ENCODE results near the gene NEK4.
A peak's percentile ranks its signal among the peaks of the same experiment; 100 is the strongest.

Gene NEK4

GRCh38 chr3:52792961-52793695, 22.4 kb upstream of the NEK4 start:
- no peak for DNase-seq

- no peak for DNase-seq
Measured at GRCh38 chr3:52792413-52792812, 21.7 kb upstream of the NEK4 start.

GRCh38 chr3:52791928-52792327, 21.2 kb upstream of the NEK4 start:
- DNase-seq, result no peak

- no peak for DNase-seq
Measured at GRCh38 chr3:52791366-52791765, 20.6 kb upstream of the NEK4 start.

- DNase-seq, result no peak
Measured at GRCh38 chr3:52790741-52791140, 20.0 kb upstream of the NEK4 start.

GRCh38 chr3:52790337-52790736, 19.6 kb upstream of the NEK4 start:
- DNase-seq, result no peak

GRCh38 chr3:52789746-52790040, 19.0 kb upstream of the NEK4 start:
- DNase-seq, result no peak

- no peak for DNase-seq
Measured at GRCh38 chr3:52788890-52789745, 18.4 kb upstream of the NEK4 start.

GRCh38 chr3:52787672-52788625, 17.2 kb upstream of the NEK4 start:
- DNase-seq, result no peak

- no peak for DNase-seq
Measured at GRCh38 chr3:52787246-52787645, 16.5 kb upstream of the NEK4 start.

- no peak for DNase-seq
Measured at GRCh38 chr3:52786330-52787215, 15.8 kb upstream of the NEK4 start.

GRCh38 chr3:52784931-52785590, 14.3 kb upstream of the NEK4 start:
- no peak for DNase-seq

GRCh38 chr3:52784021-52784621, 13.4 kb upstream of the NEK4 start:
- DNase-seq, result peak; percentile 6

GRCh38 chr3:52783211-52783555, 12.4 kb upstream of the NEK4 start:
- DNase-seq, result peak; percentile 4

- peak; percentile 5 for DNase-seq
Measured at GRCh38 chr3:52782412-52783210, 11.9 kb upstream of the NEK4 start.

GRCh38 chr3:52781741-52782140, 11.0 kb upstream of the NEK4 start:
- no peak for DNase-seq

- no peak for DNase-seq
Measured at GRCh38 chr3:52779837-52780585, 9.3 kb upstream of the NEK4 start.

- no peak for DNase-seq
Measured at GRCh38 chr3:52779011-52779836, 8.5 kb upstream of the NEK4 start.
